HAP-1 (cell line): ENCODE measurements around the gene PCDHGA1.
A peak's percentile ranks its signal among the peaks of the same experiment; 100 is the strongest.

Experiments used
- DNase-seq, 2 experiments: peaks; one replicate each; pipeline ENCODE4 v3.0.0-alpha.2; 2016 to 2020; ENCODE audit warnings: low spot score in 2 of 2
- H3K27me3 ChIP-seq: fragments of 250-450 bp; sonication (Bioruptor Pico); 2 replicates; pipeline ENCODE4 v1.5.1; 2020; ENCODE audit warnings: low read depth, mild to moderate bottlenecking, moderate library complexity
- H3K36me3 ChIP-seq: fragments of 250-450 bp; sonication (Bioruptor Pico); replicated peaks from 2 replicates; pipeline ENCODE4 v1.5.1; 2020; ENCODE audit warnings: mild to moderate bottlenecking
- H3K4me1 ChIP-seq: fragments of 250-450 bp; sonication (Bioruptor Pico); 2 replicates; pipeline ENCODE4 v1.5.1; 2020; ENCODE audit warnings: mild to moderate bottlenecking
- H3K4me3 ChIP-seq: fragments of 250-450 bp; sonication (Bioruptor Pico); 2 replicates; pipeline ENCODE4 v1.5.1; 2020; ENCODE audit warnings: mild to moderate bottlenecking, moderate library complexity
- H3K9me3 ChIP-seq: fragments of 250-450 bp; sonication (Bioruptor Pico); 2 replicates; pipeline ENCODE4 v1.5.1; 2020; ENCODE audit warnings: mild to moderate bottlenecking, moderate library complexity
- in situ Hi-C: fragments of 300-500 bp; cut with MboI; formaldehyde crosslinking; loops from 3 replicates; pipeline ENCODE4 v1.14.3; 2020; ENCODE audit warnings: low sequenced_read_pairs, inconsistent platforms, mixed read lengths

PCDHGA1 gene

DNA sequence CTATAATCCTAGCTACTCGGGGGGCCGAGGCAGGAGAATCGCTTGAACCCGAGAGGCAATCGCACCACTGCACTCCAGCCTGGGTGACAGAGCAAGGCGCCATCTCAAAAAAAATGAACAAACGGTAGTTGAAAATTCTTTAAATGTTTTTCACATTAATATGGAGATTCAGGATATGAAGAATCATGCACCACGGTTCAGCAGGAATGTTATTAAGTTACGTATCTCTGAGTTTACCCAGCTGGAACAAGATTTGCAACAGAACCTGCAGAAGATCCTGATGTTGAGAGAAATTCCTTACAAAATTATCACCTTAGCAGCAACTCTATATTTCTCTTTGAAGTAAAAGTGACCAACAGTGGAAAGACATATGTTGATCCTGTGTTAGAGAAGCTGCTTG, 110.0 kb downstream of the PCDHGA1 start:
- in situ Hi-C loops: no loop called here
- H3K4me1 ChIP-seq: no peaks in the 10 kb centered on the region; the same call in 1 of the 2 replicates
- no peak for DNase-seq
- H3K4me3 ChIP-seq: no peak overlapping the region
- H3K9me3 ChIP-seq: no peaks in the 10 kb centered on the region
- H3K36me3 ChIP-seq: no peaks in the 10 kb centered on the region
- no peaks in the 10 kb centered on the region for H3K27me3 ChIP-seq

DNA sequence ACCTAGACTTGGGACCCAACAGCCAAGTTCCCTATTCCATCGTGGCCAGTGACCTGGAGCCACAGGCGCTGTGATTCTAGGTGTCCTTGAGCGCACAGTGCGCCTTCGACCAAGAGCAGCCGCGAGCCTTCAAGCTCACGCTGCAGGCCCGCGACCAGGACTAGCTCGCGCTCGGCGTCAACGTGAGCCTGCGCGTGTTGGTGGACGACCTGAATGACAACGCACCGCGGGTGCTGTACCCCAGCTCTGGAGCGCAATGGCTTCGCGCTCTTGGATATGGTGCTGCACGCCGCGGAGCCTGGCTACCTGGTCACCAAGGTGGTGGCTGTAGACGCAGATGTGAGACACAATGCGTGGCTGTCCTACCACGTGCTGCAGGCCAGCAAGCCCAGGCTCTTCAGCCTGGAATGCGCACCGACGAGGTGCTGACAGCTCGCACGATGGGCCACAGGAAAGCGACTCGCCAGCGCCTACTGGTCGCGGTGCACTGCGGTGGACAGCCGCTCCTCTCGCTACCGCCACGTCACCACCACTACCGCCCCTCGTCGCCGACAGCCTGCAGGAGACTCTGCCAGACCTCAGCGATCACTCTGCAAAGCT, 111.4 kb downstream of the PCDHGA1 start:
- Histone ChIP-seq H3K4me1 (no peaks in the 10 kb centered on the region; the same call in 1 of the 2 replicates), H3K4me3 (no peak overlapping the region), H3K27me3 (no peaks in the 10 kb centered on the region), H3K9me3 (no peaks in the 10 kb centered on the region), H3K36me3 (no peaks in the 10 kb centered on the region)
- DNase-seq: no peak
- in situ Hi-C loops: no loop called here

DNA sequence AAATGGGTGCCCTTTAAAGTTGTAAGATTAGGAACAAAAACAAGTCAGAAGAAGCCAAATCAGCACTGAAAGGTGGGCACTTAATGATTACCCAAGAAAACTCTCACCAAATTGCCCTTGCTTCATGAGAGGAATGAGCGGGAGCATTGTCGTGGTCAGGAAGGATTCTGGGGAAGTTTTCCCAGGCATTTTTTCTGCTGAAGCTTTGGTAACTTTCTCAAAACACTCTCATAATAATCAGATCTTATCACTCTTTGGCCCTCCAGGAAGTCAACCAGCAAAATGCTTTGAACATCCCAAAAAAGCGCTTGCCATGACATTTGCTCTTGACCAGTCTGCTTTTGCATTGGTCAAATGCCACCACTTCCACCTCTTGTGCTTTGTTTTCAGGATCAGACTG, 135.0 kb downstream of the PCDHGA1 start:
- Histone ChIP-seq H3K4me3 (no peak overlapping the region), H3K27me3 (no peaks in the 10 kb centered on the region), H3K4me1 (no peaks in the 10 kb centered on the region), H3K36me3 (no peaks in the 10 kb centered on the region), H3K9me3 (no peaks in the 10 kb centered on the region)
- DNase-seq: no peak
- in situ Hi-C loops: no loop called here

DNA sequence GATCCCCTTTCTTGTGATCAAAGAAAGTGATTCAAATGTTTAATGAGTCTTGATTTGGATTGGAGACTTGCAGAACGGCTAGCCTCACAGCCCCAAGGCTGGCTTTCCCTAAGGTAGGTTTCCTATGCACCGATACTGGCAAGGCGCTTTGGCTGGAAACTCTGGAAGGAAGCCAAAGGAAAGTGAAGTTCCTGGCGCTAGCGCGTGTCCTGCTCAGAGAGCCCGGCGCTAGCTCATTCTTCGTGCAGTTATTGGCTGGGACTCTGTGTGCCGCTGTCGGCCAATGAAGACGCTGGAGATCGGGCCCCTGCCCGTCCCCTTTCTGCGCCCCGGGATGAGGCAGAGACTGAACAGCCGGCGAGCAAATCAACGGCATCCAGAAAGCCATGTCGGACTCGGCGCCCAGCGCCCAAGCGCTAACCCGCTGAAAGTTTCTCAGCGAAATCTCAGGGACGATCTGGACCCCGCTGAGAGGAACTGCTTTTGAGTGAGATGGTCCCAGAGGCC, 145.4 kb downstream of the PCDHGA1 start, which contains the start of gene PCDHGC3:
TSS of gene PCDHGC3 (plus strand) at position 342 of the 507 bp plus-strand sequence. CDS start at position 493, 151 bp downstream.
- H3K4me1 ChIP-seq: peaks cover 9% of the 10 kb centered on the region; the same call in 1 of the 2 replicates
- peak within 1 kb of the TSS; percentile 34 for H3K4me3 ChIP-seq
- in situ Hi-C loops: no loop called here

DNA sequence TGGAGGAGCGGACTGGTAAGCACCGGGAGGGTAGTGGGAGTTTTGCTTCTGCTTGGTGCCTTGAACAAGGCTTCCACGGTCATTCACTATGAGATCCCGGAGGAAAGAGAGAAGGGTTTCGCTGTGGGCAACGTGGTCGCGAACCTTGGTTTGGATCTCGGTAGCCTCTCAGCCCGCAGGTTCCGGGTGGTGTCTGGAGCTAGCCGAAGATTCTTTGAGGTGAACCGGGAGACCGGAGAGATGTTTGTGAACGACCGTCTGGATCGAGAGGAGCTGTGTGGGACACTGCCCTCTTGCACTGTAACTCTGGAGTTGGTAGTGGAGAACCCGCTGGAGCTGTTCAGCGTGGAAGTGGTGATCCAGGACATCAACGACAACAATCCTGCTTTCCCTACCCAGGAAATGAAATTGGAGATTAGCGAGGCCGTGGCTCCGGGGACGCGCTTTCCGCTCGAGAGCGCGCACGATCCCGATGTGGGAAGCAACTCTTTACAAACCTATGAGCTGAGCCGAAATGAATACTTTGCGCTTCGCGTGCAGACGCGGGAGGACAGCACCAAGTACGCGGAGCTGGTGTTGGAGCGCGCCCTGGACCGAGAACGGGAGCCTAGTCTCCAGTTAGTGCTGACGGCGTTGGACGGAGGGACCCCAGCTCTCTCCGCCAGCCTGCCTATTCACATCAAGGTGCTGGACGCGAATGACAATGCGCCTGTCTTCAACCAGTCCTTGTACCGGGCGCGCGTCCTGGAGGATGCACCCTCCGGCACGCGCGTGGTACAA, 146.0 kb downstream of the PCDHGA1 start:
- Histone ChIP-seq H3K9me3 (no peaks in the 10 kb centered on the region), H3K4me1 (peaks cover 9% of the 10 kb centered on the region; the same call in 1 of the 2 replicates), H3K4me3 (peak overlapping the region; percentile 34), H3K27me3 (0 out of 2 replicates have a peak, but pooled peaks cover 3% of the 10 kb centered on the region), H3K36me3 (no peaks in the 10 kb centered on the region)
- no peak for DNase-seq
- in situ Hi-C loops: no loop called here

More for the DNA sequence above, 145.4 kb downstream of the PCDHGA1 start, which contains the start of gene PCDHGC3:
- H3K9me3 ChIP-seq: no peaks in the 10 kb centered on the region
- H3K36me3 ChIP-seq: no peaks in the 10 kb centered on the region
- 0 out of 2 replicates have a peak, but pooled peaks cover 3% of the 10 kb centered on the region for H3K27me3 ChIP-seq
- peak; percentile 86 to 88 for DNase-seq

DNA sequence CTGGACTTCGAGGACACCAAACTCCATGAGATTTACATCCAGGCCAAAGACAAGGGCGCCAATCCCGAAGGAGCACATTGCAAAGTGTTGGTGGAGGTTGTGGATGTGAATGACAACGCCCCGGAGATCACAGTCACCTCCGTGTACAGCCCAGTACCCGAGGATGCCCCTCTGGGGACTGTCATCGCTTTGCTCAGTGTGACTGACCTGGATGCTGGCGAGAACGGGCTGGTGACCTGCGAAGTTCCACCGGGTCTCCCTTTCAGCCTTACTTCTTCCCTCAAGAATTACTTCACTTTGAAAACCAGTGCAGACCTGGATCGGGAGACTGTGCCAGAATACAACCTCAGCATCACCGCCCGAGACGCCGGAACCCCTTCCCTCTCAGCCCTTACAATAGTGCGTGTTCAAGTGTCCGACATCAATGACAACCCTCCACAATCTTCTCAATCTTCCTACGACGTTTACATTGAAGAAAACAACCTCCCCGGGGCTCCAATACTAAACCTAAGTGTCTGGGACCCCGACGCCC, 146.8 kb downstream of the PCDHGA1 start:
- Histone ChIP-seq H3K27me3 (0 out of 2 replicates have a peak, but pooled peaks cover 3% of the 10 kb centered on the region), H3K4me3 (no peak overlapping the region), H3K9me3 (no peaks in the 10 kb centered on the region), H3K36me3 (no peaks in the 10 kb centered on the region), H3K4me1 (peaks cover 9% of the 10 kb centered on the region; the same call in 1 of the 2 replicates)
- in situ Hi-C loops: no loop called here
- no peak for DNase-seq

DNA sequence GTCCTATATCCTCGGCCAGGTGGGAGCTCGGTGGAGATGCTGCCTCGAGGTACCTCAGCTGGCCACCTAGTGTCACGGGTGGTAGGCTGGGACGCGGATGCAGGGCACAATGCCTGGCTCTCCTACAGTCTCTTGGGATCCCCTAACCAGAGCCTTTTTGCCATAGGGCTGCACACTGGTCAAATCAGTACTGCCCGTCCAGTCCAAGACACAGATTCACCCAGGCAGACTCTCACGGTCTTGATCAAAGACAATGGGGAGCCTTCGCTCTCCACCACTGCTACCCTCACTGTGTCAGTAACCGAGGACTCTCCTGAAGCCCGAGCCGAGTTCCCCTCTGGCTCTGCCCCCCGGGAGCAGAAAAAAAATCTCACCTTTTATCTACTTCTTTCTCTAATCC, 147.5 kb downstream of the PCDHGA1 start:
- H3K4me3 ChIP-seq: no peak overlapping the region

DNA sequence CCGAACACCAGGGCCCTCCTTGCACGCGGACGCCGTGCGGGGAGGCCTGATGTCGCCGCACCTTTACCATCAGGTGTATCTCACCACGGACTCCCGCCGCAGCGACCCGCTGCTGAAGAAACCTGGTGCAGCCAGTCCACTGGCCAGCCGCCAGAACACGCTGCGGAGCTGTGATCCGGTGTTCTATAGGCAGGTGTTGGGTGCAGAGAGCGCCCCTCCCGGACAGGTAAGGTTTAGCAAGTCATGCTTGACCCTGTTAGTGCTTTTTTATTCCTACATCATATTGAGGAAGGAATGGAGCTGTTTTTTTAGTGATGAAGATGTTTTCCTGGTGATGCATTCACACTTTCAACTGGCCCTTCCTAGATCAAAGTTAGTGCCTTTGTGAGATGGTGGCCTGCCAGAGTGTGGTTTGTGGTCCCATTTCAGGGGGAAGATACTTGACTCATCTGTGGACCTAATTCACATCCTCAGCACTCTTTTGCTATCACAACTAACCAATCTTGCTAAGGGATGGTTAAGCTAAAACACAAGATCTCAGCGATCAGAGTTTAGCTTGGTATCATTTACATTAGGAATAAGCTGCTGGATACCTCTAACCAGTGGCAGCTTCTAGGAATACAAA, 148.1 kb downstream of the PCDHGA1 start:
- H3K4me1 ChIP-seq: peaks cover 9% of the 10 kb centered on the region; the same call in 1 of the 2 replicates
- 0 out of 2 replicates have a peak, but pooled peaks cover 3% of the 10 kb centered on the region for H3K27me3 ChIP-seq
- no peak overlapping the region for H3K4me3 ChIP-seq
- in situ Hi-C loops: no loop called here
- no peaks in the 10 kb centered on the region for H3K9me3 ChIP-seq
- DNase-seq: no peak
- no peaks in the 10 kb centered on the region for H3K36me3 ChIP-seq

More for the DNA sequence above, 147.5 kb downstream of the PCDHGA1 start:
- H3K27me3 ChIP-seq: 0 out of 2 replicates have a peak, but pooled peaks cover 3% of the 10 kb centered on the region
- no peaks in the 10 kb centered on the region for H3K9me3 ChIP-seq
- in situ Hi-C loops: no loop called here
- DNase-seq: no peak
- H3K36me3 ChIP-seq: no peaks in the 10 kb centered on the region
- H3K4me1 ChIP-seq: peaks cover 9% of the 10 kb centered on the region; the same call in 1 of the 2 replicates

DNA sequence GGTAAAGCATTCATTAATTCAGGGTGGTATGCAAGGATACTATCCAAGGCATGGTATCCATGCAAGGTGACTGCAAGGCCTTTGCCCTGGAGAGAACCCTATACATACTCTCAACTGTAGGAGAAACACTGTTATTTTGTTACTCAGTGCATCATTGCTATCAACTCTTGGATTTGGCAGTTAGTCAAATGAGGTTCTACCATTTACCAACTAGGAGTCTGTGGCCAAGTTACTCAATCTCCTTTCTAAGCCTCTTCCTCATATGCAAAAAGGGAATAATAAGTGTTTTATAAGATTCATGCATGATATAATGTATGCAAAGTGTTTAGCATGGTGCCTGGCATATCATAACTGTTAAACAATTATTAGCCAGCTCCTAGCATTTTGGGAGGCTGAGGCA, 149.5 kb downstream of the PCDHGA1 start:
- in situ Hi-C loops: no loop called here
- no peak for DNase-seq
- 0 out of 2 replicates have a peak, but pooled peaks cover 3% of the 10 kb centered on the region for H3K27me3 ChIP-seq
- H3K4me3 ChIP-seq: no peak overlapping the region
- H3K4me1 ChIP-seq: peaks cover 9% of the 10 kb centered on the region
- no peaks in the 10 kb centered on the region for H3K36me3 ChIP-seq
- no peaks in the 10 kb centered on the region for H3K9me3 ChIP-seq

DNA sequence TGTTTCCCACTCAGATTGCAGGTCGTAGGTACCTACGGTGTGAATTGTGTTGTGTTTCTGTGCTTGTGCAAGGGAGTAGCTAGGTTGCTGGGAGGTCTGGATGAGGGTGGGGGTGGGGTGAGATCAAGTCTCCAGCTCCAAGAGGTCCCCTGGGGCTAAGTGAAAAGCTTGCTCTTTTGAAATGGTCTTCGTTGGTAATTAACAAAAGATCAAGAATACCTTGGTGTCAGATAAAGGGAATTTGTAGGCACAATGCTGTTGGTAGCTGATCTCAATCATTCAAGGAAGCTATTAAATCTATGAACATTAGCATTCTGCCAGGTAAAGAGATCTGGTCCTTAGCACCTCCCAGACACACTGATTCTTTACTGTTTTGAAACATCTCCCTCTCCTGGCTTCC, 153.6 kb downstream of the PCDHGA1 start:
- Histone ChIP-seq H3K4me1 (no peaks in the 10 kb centered on the region; the same call in 1 of the 2 replicates), H3K4me3 (no peak overlapping the region), H3K36me3 (no peaks in the 10 kb centered on the region), H3K27me3 (no peaks in the 10 kb centered on the region), H3K9me3 (no peaks in the 10 kb centered on the region)
- in situ Hi-C loops: no loop called here
- no peak for DNase-seq

DNA sequence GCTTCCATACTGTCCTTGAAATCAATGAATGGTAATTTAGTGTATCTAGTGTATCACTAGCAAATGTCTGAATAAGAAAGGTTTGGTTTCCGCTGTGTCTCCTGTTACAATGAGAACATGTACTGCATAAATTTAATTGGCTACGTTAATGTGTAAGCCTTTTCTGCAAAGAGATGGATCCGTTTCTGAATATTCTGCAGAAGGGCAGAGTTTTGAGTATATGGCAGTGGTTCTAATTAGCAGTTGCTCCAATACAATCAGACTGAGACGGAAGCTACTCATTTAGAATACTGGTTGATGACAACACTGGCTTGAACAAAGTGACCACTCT, 154.0 kb downstream of the PCDHGA1 start:
- H3K4me1 ChIP-seq: no peaks in the 10 kb centered on the region; the same call in 1 of the 2 replicates
- no peak overlapping the region for H3K4me3 ChIP-seq
- no peak for DNase-seq
- H3K27me3 ChIP-seq: no peaks in the 10 kb centered on the region
- no peaks in the 10 kb centered on the region for H3K36me3 ChIP-seq
- no peaks in the 10 kb centered on the region for H3K9me3 ChIP-seq
- in situ Hi-C loops: no loop called here

DNA sequence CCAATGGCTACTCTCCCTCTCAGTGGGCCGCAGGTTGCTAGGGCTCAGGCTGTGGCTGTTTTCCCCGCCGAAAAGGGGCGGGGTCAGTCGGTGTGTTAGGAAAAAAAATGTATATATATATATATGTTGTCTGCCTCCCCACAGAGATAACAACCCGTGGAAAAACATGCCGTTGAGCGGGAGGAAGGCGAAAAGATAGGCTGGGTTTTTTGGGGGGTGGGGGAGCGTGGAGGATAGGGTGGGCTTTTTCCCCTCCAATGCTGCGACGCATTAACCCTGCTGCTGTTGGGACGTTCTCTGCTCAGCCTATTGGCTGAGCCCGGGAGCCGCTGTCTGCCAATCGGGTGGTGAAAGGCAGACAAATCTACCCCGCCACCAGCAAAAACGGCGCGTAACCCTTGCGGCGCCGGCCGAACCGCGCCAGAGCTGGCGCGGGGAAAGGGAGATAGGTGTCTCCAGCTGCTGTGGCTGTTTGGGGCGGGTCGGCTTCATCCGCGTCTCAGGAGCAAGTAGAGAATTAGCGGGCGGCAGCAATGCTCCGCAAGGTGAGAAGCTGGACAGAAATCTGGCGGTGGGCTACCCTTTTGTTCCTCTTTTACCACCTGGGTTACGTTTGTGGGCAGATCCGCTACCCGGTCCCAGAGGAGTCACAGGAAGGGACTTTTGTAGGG, 154.5 kb downstream of the PCDHGA1 start, which contains the start of gene PCDHGC4:
TSS of gene PCDHGC4 (plus strand) at position 390 of the 671 bp plus-strand sequence. CDS start at position 534, 144 bp downstream.
- Histone ChIP-seq H3K4me3 (no peak within 1 kb of the TSS), H3K4me1 (no peaks in the 10 kb centered on the region; the same call in 1 of the 2 replicates), H3K27me3 (no peaks in the 10 kb centered on the region), H3K9me3 (no peaks in the 10 kb centered on the region), H3K36me3 (no peaks in the 10 kb centered on the region)
- DNase-seq: no peak
- in situ Hi-C loops: no loop called here
